NCI-H82 (cell line): ENCODE results near the gene UNKL.

Experiments used
- DNase-seq: peaks from one replicate; lab custom pipeline; 2025; lab: John Stamatoyannopoulos, UW

Gene UNKL

DNA sequence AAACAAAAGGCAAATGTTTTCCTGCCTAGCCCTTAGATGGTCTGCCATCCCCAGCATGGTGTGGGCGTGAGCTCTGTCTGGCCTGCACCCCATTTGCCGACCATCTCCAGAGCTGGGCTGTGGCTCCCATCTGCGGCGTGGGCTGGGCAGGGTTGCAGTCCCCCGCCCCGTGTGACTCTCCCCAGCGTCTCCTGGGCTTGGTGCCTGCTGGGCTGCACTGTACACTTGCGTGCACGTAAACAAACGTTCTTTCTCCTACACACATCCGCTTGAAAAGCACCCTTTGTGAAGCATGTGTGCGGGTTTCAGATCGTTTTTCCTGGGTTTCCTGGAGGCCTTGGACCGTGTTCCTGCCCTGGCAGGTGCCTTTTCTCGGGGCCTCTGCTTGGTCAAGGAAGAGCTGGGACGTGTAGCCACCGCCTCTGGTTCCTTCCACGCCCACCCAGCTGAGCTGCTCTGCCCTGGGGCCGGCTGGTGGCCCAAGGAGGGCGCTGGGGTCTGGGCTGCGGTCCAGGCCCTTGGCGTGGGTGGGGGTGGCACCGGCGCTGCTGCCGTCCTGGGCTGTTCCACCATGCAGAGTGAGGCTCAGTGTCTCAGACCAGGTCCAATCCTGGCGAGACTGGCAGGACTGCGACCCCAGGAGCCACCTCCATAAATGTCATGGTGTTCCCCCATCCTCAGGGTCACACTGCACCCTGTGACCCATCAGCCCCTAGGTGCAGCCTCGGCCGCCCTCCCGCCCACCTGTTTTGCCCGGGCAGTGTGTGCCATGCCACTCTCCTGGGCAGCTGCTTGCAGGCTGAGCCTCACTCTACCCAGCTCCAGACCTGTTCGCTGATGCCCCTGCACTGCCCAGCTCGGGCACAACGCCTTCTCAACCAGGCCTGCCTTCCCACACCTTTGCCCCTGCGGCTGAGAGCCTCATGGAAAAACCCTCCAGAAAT, 90.9 kb downstream of the UNKL start:
- DNase-seq: no peak

GRCh38 chr16:1322407-1322806, 92.1 kb downstream of the UNKL start:
- no peak for DNase-seq

GRCh38 chr16:1320658-1321240, 93.8 kb downstream of the UNKL start:
- no peak for DNase-seq

GRCh38 chr16:1320097-1320496, 94.4 kb downstream of the UNKL start:
- DNase-seq: no peak

DNA sequence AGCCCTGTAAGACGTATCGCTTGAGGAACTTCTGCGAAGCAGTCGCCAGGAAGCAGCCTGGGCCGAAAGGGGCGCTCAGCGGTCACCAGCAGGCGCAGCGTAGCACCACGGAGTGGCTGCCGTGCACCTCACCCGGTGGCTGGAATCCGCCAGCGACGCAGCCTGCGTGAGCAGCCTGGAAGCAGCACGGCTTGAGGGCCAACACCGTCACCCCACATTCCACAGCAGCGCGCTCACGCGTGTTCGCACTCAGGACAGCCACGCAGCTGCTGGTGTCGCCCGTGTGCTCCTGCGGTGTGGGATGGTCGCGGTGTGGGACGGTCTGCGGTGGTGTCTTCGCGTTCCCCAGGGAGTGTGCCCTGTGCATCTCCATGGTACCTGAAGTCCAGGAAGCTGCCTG, 95.5 kb downstream of the UNKL start:
- DNase-seq: no peak

DNA sequence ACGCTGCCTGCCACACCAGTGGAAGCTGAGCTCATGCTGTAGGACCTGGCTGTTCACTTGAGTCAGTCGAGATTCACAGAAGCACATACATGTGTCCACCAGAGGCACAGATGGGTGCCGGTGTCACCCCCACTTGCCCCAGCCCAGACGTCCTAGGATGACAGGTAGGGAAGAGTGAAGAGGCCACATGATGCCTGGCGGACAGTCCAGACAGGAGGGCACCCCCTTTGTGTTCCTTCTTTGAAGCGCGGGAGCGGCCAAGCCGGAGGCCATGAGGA, 96.3 kb downstream of the UNKL start:
- DNase-seq: no peak

- no peak for DNase-seq
Observed at GRCh38 chr16:1317479-1318267, 96.8 kb downstream of the UNKL start.

DNA sequence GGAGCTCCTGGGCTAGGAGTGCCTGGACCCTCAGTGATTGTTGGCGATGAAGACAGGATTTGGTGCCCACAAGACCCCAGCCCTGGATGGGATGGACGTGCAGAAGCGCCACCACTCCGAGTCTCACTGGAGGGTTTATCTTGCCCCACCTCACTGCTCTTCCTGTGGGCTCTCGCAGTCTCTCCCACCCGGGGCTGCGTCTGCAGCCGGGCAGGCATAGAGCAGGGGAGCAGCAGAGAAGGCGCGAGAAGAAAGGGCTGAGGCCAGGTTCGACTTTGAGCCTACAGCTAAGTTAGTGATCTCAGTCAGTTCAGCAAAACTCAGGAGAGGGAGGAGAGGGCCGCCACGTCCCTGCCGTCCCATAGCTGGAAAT, 98.5 kb downstream of the UNKL start:
- no peak for DNase-seq

GRCh38 chr16:1315081-1316032, 99.1 kb downstream of the UNKL start:
- DNase-seq: no peak

- DNase-seq: no peak
Observed at GRCh38 chr16:1314399-1315068, 100.0 kb downstream of the UNKL start.

DNA sequence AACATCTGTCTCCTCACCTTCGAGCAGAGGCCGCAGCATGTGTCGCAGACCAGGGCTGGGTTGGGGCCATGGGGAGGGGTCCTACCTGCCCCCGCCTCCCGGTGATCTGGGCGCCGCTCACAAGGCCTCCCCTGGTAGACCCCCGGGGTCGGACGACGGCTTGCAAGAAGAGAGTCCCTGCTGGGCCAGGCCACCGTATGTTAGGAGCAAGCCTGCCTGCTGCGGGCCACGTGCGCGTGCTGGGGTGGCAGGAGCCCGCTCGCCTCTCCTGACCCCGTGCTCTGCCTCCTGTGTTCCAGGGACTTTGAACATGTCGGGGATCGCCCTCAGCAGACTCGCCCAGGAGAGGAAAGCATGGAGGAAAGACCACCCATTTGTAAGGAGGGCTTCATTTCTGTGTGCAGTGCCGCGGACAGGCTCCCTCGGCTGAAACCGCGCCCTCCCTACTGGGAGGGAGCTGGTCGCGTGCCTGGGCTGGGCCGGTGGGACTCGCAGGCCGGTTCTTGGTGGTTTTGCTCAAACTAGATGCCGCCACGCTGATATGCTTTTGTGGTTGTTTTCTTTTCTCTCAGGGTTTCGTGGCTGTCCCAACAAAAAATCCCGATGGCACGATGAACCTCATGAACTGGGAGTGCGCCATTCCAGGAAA, 100.7 kb downstream of the UNKL start:
- no peak for DNase-seq
